Measurements from ENCODE around the gene NADSYN1.

NADSYN1 gene

GRCh38 chr11:71499125-71499524 lies 46.1 kb downstream of the NADSYN1 start:
- Mint-ChIP-seq H3K27ac (ENCODE audit: low read depth) (no peak overlapping the region), H3K36me3 (ENCODE audit: insufficient read depth) (peaks cover 51% of the 10 kb centered on the region)
- DNase-seq (ENCODE audit: low spot score in 2 of 2): no peak

GRCh38 chr11:71499546-71499945 lies 46.5 kb downstream of the NADSYN1 start:
- Mint-ChIP-seq H3K4me3 (no peak overlapping the region), H3K4me1 (no peaks in the 10 kb centered on the region), H3K36me3 (ENCODE audit: insufficient read depth) (peaks cover 48% of the 10 kb centered on the region), H3K27me3 (no peaks in the 10 kb centered on the region), H3K9me3 (no peaks in the 10 kb centered on the region), H3K27ac (ENCODE audit: low read depth) (no peak overlapping the region)
- ATAC-seq (replicated peaks; ENCODE audit: extremely low read depth, poor library complexity, severe bottlenecking): no peak
- DNase-seq (ENCODE audit: low spot score in 2 of 2): no peak

More at GRCh38 chr11:71499125-71499524, 46.1 kb downstream of the NADSYN1 start:
- H3K4me1 Mint-ChIP-seq: peaks cover 3% of the 10 kb centered on the region
- H3K4me3 Mint-ChIP-seq: no peak overlapping the region
- H3K9me3 Mint-ChIP-seq: no peaks in the 10 kb centered on the region
- ATAC-seq (replicated peaks; ENCODE audit: extremely low read depth, poor library complexity, severe bottlenecking): no peak
- no peaks in the 10 kb centered on the region for H3K27me3 Mint-ChIP-seq

- DNase-seq (ENCODE audit: low spot score in 2 of 2): no peak
- H3K36me3 Mint-ChIP-seq (ENCODE audit: insufficient read depth): peaks cover 38% of the 10 kb centered on the region
- no peak for ATAC-seq (replicated peaks; ENCODE audit: extremely low read depth, poor library complexity, severe bottlenecking)
- H3K27me3 Mint-ChIP-seq: no peaks in the 10 kb centered on the region
- no peak overlapping the region for H3K27ac Mint-ChIP-seq (ENCODE audit: low read depth)
- no peaks in the 10 kb centered on the region for H3K9me3 Mint-ChIP-seq
- H3K4me3 Mint-ChIP-seq: no peak overlapping the region
- no peaks in the 10 kb centered on the region for H3K4me1 Mint-ChIP-seq
Measured at GRCh38 chr11:71500601-71501021, 47.6 kb downstream of the NADSYN1 start.

- ATAC-seq (replicated peaks; ENCODE audit: extremely low read depth, poor library complexity, severe bottlenecking) (no peak), DNase-seq (ENCODE audit: low spot score in 2 of 2) (no peak)
- no peaks in the 10 kb centered on the region for H3K9me3 Mint-ChIP-seq
- no peak overlapping the region for H3K27ac Mint-ChIP-seq (ENCODE audit: low read depth)
- no peak overlapping the region for H3K4me3 Mint-ChIP-seq
- no peaks in the 10 kb centered on the region for H3K4me1 Mint-ChIP-seq
- no peaks in the 10 kb centered on the region for H3K27me3 Mint-ChIP-seq
- peaks cover 36% of the 10 kb centered on the region for H3K36me3 Mint-ChIP-seq (ENCODE audit: insufficient read depth)
Measured at GRCh38 chr11:71501071-71501985, 48.3 kb downstream of the NADSYN1 start.

- DNase-seq (ENCODE audit: low spot score in 2 of 2): no peak
- ATAC-seq (replicated peaks; ENCODE audit: extremely low read depth, poor library complexity, severe bottlenecking): no peak
- Mint-ChIP-seq H3K36me3 (ENCODE audit: insufficient read depth) (peaks cover 32% of the 10 kb centered on the region), H3K27me3 (no peaks in the 10 kb centered on the region), H3K4me1 (no peaks in the 10 kb centered on the region), H3K9me3 (no peaks in the 10 kb centered on the region), H3K4me3 (no peak overlapping the region), H3K27ac (ENCODE audit: low read depth) (no peak overlapping the region)
Measured at GRCh38 chr11:71502026-71502425, 49.0 kb downstream of the NADSYN1 start.

GRCh38 chr11:71502871-71503435 lies 50.0 kb downstream of the NADSYN1 start:
- DNase-seq (ENCODE audit: low spot score in 2 of 2) (no peak), ATAC-seq (replicated peaks; ENCODE audit: extremely low read depth, poor library complexity, severe bottlenecking) (no peak)
- H3K4me3 Mint-ChIP-seq: no peak overlapping the region
- H3K36me3 Mint-ChIP-seq (ENCODE audit: insufficient read depth): peaks cover 23% of the 10 kb centered on the region
- H3K27me3 Mint-ChIP-seq: no peaks in the 10 kb centered on the region
- no peak overlapping the region for H3K27ac Mint-ChIP-seq (ENCODE audit: low read depth)
- H3K9me3 Mint-ChIP-seq: peaks cover under 1% of the 10 kb centered on the region
- H3K4me1 Mint-ChIP-seq: no peaks in the 10 kb centered on the region

GRCh38 chr11:71504531-71504930 lies 51.5 kb downstream of the NADSYN1 start:
- Mint-ChIP-seq H3K4me1 (no peaks in the 10 kb centered on the region), H3K9me3 (peaks cover 16% of the 10 kb centered on the region), H3K4me3 (no peak overlapping the region), H3K27ac (ENCODE audit: low read depth) (no peak overlapping the region), H3K27me3 (no peaks in the 10 kb centered on the region), H3K36me3 (ENCODE audit: insufficient read depth) (peaks cover 10% of the 10 kb centered on the region)
- no peak for ATAC-seq (replicated peaks; ENCODE audit: extremely low read depth, poor library complexity, severe bottlenecking)
- DNase-seq (ENCODE audit: low spot score in 2 of 2): no peak

GRCh38 chr11:71505001-71505400 lies 52.0 kb downstream of the NADSYN1 start:
- Mint-ChIP-seq H3K9me3 (peaks cover 20% of the 10 kb centered on the region), H3K27ac (ENCODE audit: low read depth) (no peak overlapping the region), H3K36me3 (ENCODE audit: insufficient read depth) (peaks cover 10% of the 10 kb centered on the region), H3K27me3 (no peaks in the 10 kb centered on the region), H3K4me3 (no peak overlapping the region), H3K4me1 (no peaks in the 10 kb centered on the region)
- ATAC-seq (replicated peaks; ENCODE audit: extremely low read depth, poor library complexity, severe bottlenecking) (no peak), DNase-seq (ENCODE audit: low spot score in 2 of 2) (no peak)

GRCh38 chr11:71505781-71506180 lies 52.8 kb downstream of the NADSYN1 start:
- no peak for ATAC-seq (replicated peaks; ENCODE audit: extremely low read depth, poor library complexity, severe bottlenecking)
- no peak overlapping the region for H3K4me3 Mint-ChIP-seq
- no peak overlapping the region for H3K27ac Mint-ChIP-seq (ENCODE audit: low read depth)
- peaks cover 20% of the 10 kb centered on the region for H3K9me3 Mint-ChIP-seq
- no peaks in the 10 kb centered on the region for H3K27me3 Mint-ChIP-seq
- peaks cover 9% of the 10 kb centered on the region for H3K36me3 Mint-ChIP-seq (ENCODE audit: insufficient read depth)
- no peaks in the 10 kb centered on the region for H3K4me1 Mint-ChIP-seq
- no peak for DNase-seq (ENCODE audit: low spot score in 2 of 2)

- DNase-seq (ENCODE audit: low spot score in 2 of 2): no peak
- H3K27ac Mint-ChIP-seq (ENCODE audit: low read depth): no peak overlapping the region
- H3K4me1 Mint-ChIP-seq: no peaks in the 10 kb centered on the region
- H3K4me3 Mint-ChIP-seq: no peak overlapping the region
- no peaks in the 10 kb centered on the region for H3K27me3 Mint-ChIP-seq
- no peak for ATAC-seq (replicated peaks; ENCODE audit: extremely low read depth, poor library complexity, severe bottlenecking)
- peaks cover 22% of the 10 kb centered on the region for H3K9me3 Mint-ChIP-seq
- peaks cover 2% of the 10 kb centered on the region for H3K36me3 Mint-ChIP-seq (ENCODE audit: insufficient read depth)
Measured at GRCh38 chr11:71507102-71507501, 54.1 kb downstream of the NADSYN1 start.

GRCh38 chr11:71518506-71519471 lies 65.8 kb downstream of the NADSYN1 start:
- no peaks in the 10 kb centered on the region for H3K4me1 Mint-ChIP-seq
- H3K27ac Mint-ChIP-seq (ENCODE audit: low read depth): no peak overlapping the region
- ATAC-seq (replicated peaks; ENCODE audit: extremely low read depth, poor library complexity, severe bottlenecking) (no peak), DNase-seq (ENCODE audit: low spot score in 2 of 2) (no peak)
- no peak overlapping the region for H3K4me3 Mint-ChIP-seq
- no peaks in the 10 kb centered on the region for H3K27me3 Mint-ChIP-seq
- no peaks in the 10 kb centered on the region for H3K36me3 Mint-ChIP-seq (ENCODE audit: insufficient read depth)
- peaks cover 12% of the 10 kb centered on the region for H3K9me3 Mint-ChIP-seq

- H3K27ac Mint-ChIP-seq (ENCODE audit: low read depth): no peak overlapping the region
- H3K4me1 Mint-ChIP-seq: no peaks in the 10 kb centered on the region
- peaks cover 9% of the 10 kb centered on the region for H3K9me3 Mint-ChIP-seq
- H3K4me3 Mint-ChIP-seq: no peak overlapping the region
- H3K36me3 Mint-ChIP-seq (ENCODE audit: insufficient read depth): no peaks in the 10 kb centered on the region
- DNase-seq (ENCODE audit: low spot score in 2 of 2): no peak
- no peaks in the 10 kb centered on the region for H3K27me3 Mint-ChIP-seq
- no peak for ATAC-seq (replicated peaks; ENCODE audit: extremely low read depth, poor library complexity, severe bottlenecking)
Measured at GRCh38 chr11:71519546-71519945, 66.5 kb downstream of the NADSYN1 start.
